ENCODE measurements around the gene RASSF7.
A peak's percentile ranks its signal among the peaks of the same experiment; 100 is the strongest.

The RASSF7 gene

DNA sequence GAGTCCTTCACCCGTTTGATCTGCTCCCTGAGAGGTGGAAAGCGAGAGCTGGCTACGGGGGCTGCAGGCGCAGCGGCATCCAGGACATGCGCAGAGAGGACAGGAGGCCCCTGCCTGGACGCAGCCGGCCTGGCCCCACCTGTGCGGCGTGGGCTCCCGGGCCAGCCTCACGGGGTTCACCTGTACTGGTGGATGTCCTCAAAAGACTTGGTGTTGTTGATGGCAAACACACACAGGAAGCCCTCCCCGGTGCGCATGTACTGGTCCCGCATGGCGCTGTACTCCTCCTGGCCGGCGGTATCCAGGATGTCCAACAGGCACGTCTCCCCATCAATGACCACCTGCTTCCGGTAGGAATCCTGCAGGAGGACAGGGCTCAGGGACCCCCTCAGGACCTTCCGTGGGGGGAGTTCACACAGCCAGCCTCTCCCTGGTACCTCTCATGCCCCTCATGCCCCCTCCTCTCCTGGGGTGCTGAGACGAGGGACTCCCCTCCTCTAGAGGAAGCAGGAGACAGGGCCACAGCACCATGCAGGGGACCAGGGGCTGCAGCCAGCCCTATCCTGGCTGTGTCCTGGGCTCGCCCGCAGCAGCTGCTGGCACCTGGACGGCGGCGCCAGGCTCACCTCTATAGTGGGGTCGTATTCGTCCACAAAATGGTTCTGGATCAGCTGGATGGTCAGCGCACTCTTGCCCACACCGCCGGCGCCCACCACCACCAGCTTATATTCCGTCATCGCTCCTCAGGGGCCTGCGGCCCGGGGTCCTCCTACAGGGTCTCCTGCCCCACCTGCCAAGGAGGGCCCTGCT, 27.0 kb upstream of the RASSF7 start:
- no peak for DNase-seq

DNA sequence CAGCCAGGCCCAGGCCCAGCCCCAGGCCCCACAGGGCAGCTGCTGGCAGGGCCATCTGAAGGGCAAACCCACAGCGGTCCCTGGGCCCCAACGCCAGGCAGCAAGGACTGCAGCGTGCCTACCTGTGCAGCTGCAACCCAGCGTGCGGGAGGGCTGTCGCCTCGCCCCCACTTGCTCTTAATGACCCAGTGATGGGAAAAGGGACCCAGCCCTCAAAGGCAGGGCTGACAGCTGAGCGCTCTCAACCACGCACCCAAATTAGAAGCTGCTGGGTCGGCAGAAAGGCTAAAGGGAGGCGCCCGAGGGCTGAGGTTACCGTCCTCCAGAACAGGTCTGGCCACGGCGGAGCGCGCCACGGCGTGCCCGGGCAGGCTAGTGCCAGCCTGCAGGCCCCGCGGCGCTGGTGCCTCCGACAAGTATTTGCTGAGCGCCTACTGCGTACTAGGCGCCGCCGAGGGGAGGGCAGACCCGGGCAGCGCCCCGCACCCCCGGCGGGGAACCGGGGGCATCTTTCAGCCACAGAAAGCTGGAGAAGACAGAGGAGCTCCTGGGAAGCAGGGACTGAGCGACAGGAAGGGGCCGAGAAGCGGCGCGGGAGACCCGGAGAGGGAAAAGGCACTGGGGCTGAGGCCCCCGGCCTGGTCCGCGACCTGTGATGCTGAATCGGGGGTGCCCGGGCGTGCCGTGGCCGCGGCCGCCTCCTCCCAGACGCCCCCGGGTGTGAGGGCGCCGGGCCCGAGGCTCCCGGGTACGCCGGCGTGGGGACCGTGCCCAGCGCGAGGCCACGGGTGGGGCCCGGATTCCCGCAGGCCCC, 26.2 kb upstream of the RASSF7 start:
- no peak for DNase-seq

DNA sequence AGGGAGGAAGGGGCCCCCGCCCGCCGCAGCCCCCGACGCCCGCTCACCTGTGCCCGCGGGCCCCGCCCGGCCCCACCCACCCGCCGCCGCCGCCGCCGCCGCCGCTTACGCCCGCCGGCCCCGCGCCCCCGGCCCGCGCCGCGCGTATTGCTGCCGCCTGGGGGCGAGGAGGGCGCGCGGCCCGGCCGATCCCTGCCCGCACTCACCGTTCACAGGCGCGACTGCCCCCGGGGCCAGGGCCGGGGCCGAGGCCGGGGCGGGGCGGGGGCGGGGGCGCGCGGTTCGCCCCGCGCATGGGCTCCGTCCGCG, 25.6 kb upstream of the RASSF7 start:
- DNase-seq, result no peak

DNA sequence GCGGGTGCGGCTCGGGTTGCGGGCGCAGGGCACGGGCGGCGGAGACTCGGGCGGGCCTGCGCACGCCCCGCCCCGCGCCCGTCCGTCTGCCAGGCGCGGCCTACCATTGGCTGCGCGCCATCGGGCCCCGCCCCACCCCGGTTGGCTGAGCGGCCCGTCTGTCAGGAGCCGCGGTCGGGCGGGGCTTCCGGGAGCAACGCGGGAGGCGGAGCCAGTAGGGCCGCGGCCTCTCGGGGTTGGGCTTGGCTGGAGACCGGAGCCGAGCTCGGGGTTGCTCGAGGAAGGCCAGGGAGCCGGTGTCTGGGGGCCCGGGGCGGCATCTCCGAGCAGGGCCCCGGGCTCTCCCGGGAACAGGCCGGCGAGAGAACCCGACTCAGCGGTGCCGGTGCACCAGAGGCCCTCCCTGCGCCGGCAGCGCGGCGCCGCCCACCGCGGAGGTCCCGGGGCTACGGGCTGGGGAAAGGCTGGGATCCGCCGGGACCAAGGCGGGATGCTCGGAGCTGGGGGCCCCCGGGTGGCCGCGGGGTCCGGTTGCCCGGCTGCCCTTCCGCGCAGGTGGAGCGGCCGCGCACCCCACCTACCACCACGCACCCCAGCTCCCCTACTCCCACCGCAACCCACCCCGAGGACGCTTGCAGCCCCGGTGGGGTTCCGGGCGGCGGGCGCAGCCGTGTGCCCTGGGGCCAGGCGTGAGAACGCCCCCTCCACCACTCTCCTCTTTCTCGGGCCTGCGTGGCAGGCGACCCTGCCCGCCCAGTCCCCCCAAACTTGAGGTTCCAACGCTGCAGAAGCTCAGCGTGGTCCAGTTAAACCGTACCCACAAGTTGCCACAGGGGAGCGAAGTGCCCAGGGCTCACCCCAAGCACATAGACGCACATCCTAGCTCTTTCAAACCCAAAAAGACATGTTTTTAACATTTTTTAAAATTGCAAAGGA, 25.0 kb upstream of the RASSF7 start, which contains the start of gene HRAS:
Gene HRAS (minus strand): TSS at position 58 of the 936 bp plus-strand sequence.
- DNase-seq, result peak; percentile 65

DNA sequence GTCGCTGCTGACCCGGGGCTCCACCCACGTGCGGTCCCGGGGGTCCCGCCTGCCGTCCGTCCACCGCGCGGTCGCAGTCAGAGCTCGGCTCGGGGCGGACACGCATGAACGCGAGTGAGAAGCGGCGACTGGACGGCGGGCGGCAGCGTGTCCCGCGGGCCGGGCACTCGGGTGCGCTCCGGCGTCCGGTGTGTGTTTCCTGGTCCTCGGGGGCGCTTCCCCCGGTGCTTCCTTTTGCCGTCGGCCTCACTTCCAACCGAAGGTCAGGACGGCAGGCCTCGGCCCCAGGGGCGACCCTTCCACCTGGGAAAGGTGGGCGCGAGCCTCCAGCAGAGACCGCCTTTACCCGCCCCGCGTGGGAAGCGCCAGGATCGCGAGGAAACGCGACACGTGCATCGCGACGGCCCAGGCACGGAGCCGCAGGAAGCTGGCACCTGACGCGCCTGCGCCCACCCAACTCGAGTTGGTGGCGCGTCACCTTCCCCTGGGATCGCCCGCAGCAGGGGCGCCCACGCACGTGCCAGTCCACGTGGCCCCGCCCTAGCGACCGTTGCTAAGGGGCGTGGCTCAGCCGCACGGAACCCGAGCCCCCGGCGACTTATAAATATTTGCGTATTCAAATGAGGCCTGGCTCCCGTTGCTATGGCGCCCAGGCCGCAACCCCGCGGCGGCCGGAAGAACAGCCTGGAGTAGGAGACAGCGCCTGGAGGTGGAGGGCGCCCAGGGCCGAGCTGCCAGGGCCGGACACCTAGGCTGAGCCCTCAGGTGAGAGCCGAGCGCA, 23.7 kb upstream of the RASSF7 start, which contains the start of gene LRRC56:
Gene LRRC56 (plus strand): TSS at position 687 of the 781 bp plus-strand sequence. CDS start 3,158 bp downstream, outside the sequence.
- no peak for DNase-seq

DNA sequence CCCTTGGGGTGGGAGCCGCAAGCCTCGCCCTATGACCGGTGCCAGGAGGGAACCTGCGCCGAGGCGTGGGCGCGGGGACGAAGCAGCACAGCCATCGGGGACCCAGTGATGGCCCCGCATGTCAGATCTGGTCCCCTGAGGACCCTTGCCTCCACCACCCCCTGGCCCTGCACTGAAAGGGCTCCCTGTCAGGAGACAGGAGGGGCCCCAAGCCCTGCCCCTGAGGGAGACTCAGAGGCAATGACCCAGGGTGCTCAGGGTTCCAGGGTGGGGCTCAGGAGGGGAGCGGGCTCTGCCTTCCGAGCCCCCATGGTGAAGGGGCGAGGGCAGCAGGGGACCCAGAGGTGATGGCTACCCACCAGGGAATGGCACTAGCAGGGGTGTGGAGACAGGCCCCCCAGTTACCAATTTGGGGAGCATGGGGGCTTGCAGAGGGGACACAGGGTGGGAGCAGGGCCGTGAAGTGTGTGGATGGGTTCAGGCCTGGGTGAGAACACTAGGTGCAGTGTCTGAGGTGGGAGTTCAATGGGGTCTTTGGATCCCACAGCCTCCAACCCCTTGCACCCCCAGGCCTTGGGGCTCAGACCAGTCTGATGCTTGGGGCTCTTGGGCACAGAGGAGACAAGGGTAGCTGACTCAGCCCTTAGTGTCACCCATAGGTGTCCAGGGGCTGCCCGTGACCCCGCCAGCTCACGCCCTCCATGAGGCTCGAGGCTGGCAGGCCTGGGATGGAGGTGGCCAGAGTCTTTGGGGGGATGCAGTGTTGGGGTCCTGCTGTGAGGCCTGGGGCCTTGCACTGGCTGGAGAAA, 22.9 kb upstream of the RASSF7 start:
- no peak for DNase-seq

DNA sequence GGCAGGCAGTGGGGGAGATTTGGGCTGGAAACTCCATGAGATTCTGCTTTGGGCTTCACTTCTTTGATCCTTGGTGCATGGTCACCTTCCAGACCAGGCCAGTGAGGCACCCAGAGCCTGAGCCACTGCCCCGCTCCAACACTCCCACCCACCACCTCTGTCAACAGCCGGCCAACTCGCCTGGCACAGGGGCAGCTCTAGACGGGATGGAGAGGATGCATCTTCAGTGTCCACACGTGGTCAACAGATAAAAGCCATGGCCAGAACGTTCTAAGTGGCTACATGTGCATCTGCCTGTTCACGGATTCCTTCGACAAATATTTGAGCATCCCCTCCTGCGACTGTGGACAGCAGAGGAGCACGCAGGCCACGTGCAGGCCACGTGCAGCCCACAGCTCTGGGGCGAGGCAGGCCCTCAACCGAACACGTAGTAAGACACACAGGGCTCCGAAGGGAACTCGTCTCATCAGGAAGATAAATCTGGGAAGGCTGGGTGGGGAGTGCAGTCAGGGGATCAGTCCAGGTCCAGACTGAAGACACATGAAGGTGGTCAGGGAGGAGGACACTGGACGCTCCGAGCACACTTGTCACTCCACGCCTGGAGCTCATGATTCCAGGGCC, 22.2 kb upstream of the RASSF7 start:
- no peak for DNase-seq

DNA sequence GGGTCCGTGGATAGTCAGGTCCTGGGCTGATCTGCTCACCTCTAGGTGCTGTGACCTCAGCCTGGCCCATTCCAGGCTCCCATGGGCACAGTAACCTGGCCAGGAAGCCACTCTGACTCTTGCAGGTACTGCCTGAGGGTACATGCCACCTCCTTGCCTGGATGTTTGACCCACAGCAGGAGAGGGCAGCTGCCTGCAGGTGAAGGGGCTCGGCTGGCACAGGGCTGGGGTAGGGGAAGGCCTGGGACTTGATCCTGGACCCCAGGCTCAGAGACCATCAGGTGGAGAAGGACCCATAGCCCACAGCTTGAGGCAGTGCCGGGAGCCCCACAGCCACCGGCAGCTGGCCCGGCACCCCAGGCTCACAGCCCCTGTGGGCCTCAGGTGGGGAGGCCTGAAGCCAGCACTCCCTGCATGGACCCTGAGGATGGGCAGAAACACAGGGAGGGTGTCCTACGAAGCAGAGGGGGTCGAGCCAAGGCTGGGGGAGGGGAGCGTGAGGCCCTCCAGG, 20.7 kb upstream of the RASSF7 start:
- no peak for DNase-seq

DNA sequence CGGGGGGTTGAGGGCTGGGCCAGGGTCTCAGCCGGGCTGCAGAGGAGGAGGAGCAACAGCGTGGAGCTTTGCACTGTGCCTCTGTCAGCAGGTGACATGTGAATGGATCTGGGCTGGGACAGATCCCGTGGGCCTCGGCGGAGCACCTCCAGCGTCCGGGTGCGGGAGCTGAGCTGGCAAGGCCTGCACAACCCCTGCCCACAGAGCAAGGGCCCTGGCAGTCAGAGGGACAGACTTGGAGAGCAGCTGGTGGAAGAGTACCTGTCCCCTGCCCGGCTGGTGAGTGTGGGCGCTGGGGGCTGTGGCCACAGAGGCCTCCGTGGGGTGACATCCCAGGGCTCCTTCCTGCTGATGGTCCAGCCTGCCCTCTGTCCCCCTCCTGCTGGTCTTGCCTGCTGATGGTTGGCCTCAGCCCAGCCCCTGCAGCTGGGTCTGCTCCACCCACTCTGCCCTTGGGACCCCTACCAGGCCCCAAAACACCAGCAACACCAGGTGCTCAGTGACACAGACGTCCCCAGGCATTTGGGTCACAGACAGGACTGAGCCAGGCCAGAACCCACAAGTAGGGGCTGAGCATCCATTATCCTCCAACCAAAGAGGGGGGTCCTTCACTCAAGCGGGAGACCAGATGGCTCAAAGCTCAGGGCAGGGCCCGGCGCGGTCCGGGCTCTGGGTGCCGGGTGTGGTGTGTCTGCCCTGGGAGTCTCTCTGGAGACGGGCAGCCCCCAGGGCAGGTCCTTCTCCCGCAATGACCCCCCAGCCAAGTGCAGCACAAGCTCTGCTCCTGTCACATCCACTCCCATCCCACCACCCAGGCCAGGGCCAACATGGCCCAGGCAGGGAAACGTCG, 20.0 kb upstream of the RASSF7 start:
- no peak for DNase-seq

DNA sequence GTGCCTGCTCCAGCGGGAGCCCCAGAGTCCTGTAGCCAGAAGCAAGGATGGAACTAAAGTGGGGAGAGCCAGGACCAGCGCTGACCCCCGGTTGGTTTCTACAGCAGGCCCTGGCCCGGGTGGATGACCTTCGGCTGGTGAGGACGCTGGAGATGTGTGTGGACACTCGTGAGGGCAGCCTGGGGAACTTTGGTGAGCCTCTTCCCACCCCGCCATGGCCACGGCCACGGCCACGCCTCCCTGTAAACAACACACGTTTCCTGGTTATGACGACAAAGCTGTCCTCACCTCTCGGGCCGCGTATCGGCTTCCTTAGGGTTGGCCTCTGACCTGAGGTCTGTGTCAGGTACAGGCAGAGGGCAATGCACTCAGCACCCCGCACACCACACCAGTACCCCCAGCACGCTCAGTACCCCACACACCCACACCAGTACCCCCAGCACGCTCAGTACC, 19.3 kb upstream of the RASSF7 start:
- no peak for DNase-seq

DNA sequence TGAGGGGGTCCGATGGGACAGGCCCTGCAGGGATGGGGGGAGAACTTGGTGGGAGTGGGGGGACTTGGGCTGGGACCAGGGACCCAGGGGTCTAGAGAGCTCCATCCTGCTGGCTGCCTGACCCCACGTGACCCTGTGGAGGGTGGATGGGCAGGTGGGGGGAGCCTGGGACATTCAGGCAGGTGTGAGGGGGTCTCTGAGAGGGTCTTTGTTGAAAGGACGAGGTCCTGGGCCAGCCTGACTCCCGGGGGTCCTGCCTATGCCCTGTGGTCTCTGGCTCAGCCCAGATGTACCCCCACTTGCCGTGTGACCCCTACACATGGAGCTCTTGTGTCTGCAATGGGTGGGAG, 16.0 kb upstream of the RASSF7 start:
- DNase-seq, result no peak

DNA sequence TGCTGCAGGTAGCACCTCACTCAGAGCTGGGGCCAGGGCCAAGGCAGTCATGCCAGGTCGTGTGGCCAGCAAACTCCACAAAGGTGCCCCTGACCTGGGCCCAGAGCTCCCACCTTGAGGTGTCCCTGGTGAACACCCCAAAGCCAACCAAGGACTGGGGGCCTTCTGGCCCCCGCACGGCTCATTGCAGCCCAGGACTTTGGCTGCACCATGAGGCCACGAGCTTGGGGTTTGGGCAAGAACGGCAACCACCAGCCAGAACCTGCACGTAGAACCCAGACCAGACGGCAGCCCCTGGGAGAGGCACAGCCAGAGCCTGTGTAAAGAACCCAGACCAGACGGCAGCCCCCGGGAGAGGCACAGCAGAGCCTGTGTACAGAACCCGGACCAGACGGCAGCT, 15.6 kb upstream of the RASSF7 start:
- no peak for DNase-seq

DNA sequence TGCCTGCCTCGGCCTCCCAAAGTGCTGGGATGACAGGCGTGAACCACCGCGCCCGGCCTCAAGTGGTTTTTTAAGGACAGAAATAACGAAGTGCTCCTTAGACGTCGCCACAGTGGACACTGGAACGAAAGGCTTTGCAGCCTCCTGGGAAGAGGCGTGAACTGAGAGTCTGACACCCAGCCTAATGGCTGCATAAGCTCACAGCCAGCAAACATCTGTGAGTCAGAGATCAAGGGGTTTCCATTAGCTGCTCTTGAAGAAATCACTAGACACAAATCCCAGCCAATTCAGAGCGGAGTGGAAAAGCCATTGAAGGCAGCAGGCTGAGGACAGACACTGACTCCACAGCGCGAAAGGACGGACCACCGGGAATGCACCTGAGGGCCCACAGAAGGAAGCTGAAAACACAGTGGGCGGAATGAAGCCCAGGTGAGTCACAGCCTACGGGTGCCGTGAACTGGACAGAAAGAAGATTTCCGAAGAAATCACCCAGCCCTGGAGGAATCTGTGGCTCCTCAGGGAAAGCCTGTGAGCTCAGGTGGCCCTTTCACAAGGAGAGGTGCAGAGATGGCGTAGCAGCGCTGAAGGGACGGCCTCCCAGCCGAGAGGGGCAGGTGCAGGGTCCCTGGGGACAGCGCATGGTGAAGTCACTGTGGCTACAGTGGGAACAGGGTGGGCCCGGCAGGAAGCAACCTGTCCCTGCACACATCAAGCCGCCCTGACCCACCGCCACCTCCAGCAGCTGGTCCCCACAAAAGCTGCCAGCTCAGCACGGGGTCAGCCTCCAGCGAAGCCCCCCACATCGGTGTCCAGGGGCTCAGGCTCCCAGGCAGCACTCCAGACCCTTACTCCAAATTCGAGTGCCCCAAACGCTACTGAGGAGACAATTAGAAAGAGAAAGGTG, 11.8 kb upstream of the RASSF7 start:
- DNase-seq, result no peak

DNA sequence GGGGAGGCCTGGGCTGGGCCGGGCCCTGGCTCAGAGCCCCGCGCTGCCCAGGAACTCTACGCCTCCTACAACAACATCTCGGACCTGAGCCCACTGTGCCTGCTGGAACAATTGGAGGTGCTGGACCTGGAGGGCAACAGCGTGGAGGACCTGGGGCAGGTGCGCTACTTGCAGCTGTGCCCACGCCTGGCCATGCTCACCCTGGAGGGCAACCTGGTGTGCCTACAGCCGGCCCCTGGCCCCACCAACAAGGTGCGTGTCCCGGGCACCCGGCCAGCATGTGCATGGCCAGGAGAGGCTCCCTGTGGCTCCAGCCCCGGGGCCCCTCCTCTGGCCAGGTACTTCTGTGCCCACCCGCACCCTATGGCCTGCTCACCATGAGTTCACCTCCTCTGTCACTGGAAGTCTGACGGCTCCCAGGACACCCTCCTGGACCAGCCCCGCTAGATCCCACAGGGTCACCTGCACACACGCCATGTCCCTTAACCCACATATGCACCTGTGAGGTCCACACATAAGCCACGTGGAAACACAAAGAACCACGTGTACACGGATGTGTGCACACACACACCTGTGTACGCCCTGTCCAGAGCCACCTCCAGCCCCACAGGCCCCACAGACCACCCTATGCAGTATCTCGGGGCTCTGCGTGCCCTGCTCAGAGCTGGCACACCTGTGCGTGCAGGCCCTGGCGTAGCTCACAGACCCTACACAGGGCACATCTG, 10.6 kb upstream of the RASSF7 start:
- no peak for DNase-seq

DNA sequence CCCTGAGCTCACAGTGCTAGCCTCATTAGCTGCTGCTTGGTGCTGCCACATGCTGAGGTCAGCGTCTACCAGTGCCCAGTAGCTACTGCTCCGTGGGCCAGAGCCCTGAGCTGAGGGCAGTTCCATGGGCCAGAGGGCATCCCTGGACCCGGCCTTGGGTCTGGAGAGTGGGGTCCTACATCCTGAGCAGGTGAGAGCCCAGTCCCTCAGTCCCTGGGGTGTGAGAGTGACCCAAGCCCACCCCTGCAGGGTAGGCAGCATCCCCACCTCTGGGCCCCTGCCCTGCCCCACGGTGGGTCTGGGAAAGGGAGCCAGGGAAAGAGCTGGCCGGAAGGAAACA, 10.1 kb upstream of the RASSF7 start:
- no peak for DNase-seq

DNA sequence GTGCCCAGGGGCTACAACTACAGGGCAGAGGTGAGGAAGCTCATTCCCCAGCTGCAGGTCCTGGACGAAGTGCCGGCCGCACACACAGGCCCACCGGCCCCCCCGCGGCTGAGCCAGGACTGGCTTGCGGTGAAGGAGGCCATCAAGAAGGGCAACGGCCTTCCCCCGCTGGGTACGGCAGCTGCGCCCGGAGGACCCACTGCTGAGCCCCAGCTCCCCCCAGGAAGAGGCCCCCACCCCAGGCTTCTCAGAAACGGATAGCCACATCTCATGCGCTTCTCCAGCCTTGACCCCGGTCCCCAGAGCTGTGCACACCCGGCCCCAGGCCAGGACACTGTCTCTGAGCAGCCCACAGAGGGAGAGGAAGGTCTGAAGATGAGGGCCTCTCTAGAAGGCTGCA, 9.6 kb upstream of the RASSF7 start:
- DNase-seq, result no peak

DNA sequence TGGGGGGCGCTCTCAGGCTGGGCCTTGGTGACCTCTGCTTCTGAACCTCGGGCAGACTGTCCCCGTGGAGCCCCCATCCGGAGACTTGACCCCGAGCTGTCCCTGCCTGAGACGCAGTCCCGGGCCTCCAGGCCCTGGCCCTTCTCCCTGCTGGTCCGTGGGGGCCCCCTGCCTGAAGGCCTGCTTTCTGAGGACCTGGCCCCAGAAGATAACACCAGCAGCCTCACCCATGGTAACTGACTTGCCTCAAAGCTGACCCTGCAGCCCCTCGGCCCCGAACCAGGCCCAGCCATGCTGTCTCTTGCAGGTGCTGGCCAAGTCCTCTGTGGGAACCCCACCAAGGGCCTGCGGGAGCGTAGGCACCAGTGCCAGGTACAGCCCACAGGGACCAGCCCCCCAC, 9.2 kb upstream of the RASSF7 start:
- DNase-seq, result no peak

Measured in NCI-H1694 (cell line).